ENCODE results near the gene OCRL. TPM values are rescaled to one million over a fixed set of nuclear protein-coding genes. Genes with fewer than 3 reads are reported as not detected.

OCRL gene
- total and polyA plus RNA-seq, 2 experiments from 2014 or later = 3.9 to 16.5 TPM

DNA sequence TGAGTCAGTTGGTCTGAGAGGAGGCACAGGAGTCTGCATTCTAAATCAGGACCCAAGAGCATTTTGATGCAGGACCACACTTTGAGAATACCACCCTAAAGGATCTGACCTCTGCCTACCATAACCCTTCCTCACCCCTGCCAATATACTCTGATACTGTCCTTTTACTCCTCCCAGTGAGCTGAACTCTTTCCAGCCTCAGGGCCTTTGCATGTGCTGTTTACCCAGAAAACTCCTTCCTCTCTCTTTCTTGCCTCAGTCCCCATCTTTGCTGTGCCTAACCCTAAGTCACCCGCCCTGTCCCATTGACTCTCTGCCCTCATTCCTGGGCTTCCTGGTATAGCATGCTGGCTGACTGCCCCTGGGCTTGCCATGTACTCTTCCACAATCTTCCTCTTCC, 54.7 kb downstream of the OCRL start:
- H3K36me3 ChIP-seq (ENCODE audit: insufficient read depth) = no peaks in the 10 kb centered on the region
- Mint-ChIP-seq H3K4me1 (peaks cover 14% of the 10 kb centered on the region), H3K27me3 (ENCODE audit: insufficient read depth, low read depth, poor library complexity) (peaks cover 4% of the 10 kb centered on the region), H3K27ac (no peak overlapping the region), H3K4me3 (no peak overlapping the region), H3K9me3 (no peaks in the 10 kb centered on the region), H3K36me3 (ENCODE audit: low read depth) (peaks cover 18% of the 10 kb centered on the region)
- no peaks in the 10 kb centered on the region for H3K27me3 ChIP-seq (ENCODE audit: insufficient read depth)
- DNase-seq (ENCODE audit: low spot score) = no peak
- H3K4me1 ChIP-seq (ENCODE audit: insufficient read depth) = no peaks in the 10 kb centered on the region
- no peak for ATAC-seq
- H3F3A ChIP-seq (replicated peaks; ENCODE audit: low read depth) = no peaks in the 10 kb centered on the region
- no peak overlapping the region for H3K4me2 ChIP-seq
- TF ChIP-seq, protein P1, sequence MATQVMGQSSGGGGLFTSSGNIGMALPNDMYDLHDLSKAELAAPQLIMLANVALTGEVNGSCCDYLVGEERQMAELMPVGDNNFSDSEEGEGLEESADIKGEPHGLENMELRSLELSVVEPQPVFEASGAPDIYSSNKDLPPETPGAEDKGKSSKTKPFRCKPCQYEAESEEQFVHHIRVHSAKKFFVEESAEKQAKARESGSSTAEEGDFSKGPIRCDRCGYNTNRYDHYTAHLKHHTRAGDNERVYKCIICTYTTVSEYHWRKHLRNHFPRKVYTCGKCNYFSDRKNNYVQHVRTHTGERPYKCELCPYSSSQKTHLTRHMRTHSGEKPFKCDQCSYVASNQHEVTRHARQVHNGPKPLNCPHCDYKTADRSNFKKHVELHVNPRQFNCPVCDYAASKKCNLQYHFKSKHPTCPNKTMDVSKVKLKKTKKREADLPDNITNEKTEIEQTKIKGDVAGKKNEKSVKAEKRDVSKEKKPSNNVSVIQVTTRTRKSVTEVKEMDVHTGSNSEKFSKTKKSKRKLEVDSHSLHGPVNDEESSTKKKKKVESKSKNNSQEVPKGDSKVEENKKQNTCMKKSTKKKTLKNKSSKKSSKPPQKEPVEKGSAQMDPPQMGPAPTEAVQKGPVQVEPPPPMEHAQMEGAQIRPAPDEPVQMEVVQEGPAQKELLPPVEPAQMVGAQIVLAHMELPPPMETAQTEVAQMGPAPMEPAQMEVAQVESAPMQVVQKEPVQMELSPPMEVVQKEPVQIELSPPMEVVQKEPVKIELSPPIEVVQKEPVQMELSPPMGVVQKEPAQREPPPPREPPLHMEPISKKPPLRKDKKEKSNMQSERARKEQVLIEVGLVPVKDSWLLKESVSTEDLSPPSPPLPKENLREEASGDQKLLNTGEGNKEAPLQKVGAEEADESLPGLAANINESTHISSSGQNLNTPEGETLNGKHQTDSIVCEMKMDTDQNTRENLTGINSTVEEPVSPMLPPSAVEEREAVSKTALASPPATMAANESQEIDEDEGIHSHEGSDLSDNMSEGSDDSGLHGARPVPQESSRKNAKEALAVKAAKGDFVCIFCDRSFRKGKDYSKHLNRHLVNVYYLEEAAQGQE (IDR thresholded peaks at IDR 0.05; ENCODE audit: unreplicated experiment) = no peak
- TF ChIP-seq STAT1 (IDR thresholded peaks at IDR 0.05; ENCODE audit: unreplicated experiment) = no peak
- no peak for TF ChIP-seq POLR2AphosphoS5 (IDR thresholded peaks at IDR 0.05; ENCODE audit: low read depth)
- TF ChIP-seq EZH2phosphoT487 (IDR thresholded peaks at IDR 0.05; ENCODE audit: unreplicated experiment) = no peak
- no peak for TF ChIP-seq ZNF331 (CRISPR knock-in tag; IDR thresholded peaks at IDR 0.05; ENCODE audit: low read depth)
- TF ChIP-seq CREB1 (CRISPR knock-in tag; IDR thresholded peaks at IDR 0.05; ENCODE audit: low read depth) = no peak
- no peak for TF ChIP-seq JUNB (IDR thresholded peaks at IDR 0.05; ENCODE audit: unreplicated experiment)
- no peak for TF ChIP-seq ZNF114 (CRISPR knock-in tag; IDR thresholded peaks at IDR 0.05)
- TF ChIP-seq, protein P2, sequence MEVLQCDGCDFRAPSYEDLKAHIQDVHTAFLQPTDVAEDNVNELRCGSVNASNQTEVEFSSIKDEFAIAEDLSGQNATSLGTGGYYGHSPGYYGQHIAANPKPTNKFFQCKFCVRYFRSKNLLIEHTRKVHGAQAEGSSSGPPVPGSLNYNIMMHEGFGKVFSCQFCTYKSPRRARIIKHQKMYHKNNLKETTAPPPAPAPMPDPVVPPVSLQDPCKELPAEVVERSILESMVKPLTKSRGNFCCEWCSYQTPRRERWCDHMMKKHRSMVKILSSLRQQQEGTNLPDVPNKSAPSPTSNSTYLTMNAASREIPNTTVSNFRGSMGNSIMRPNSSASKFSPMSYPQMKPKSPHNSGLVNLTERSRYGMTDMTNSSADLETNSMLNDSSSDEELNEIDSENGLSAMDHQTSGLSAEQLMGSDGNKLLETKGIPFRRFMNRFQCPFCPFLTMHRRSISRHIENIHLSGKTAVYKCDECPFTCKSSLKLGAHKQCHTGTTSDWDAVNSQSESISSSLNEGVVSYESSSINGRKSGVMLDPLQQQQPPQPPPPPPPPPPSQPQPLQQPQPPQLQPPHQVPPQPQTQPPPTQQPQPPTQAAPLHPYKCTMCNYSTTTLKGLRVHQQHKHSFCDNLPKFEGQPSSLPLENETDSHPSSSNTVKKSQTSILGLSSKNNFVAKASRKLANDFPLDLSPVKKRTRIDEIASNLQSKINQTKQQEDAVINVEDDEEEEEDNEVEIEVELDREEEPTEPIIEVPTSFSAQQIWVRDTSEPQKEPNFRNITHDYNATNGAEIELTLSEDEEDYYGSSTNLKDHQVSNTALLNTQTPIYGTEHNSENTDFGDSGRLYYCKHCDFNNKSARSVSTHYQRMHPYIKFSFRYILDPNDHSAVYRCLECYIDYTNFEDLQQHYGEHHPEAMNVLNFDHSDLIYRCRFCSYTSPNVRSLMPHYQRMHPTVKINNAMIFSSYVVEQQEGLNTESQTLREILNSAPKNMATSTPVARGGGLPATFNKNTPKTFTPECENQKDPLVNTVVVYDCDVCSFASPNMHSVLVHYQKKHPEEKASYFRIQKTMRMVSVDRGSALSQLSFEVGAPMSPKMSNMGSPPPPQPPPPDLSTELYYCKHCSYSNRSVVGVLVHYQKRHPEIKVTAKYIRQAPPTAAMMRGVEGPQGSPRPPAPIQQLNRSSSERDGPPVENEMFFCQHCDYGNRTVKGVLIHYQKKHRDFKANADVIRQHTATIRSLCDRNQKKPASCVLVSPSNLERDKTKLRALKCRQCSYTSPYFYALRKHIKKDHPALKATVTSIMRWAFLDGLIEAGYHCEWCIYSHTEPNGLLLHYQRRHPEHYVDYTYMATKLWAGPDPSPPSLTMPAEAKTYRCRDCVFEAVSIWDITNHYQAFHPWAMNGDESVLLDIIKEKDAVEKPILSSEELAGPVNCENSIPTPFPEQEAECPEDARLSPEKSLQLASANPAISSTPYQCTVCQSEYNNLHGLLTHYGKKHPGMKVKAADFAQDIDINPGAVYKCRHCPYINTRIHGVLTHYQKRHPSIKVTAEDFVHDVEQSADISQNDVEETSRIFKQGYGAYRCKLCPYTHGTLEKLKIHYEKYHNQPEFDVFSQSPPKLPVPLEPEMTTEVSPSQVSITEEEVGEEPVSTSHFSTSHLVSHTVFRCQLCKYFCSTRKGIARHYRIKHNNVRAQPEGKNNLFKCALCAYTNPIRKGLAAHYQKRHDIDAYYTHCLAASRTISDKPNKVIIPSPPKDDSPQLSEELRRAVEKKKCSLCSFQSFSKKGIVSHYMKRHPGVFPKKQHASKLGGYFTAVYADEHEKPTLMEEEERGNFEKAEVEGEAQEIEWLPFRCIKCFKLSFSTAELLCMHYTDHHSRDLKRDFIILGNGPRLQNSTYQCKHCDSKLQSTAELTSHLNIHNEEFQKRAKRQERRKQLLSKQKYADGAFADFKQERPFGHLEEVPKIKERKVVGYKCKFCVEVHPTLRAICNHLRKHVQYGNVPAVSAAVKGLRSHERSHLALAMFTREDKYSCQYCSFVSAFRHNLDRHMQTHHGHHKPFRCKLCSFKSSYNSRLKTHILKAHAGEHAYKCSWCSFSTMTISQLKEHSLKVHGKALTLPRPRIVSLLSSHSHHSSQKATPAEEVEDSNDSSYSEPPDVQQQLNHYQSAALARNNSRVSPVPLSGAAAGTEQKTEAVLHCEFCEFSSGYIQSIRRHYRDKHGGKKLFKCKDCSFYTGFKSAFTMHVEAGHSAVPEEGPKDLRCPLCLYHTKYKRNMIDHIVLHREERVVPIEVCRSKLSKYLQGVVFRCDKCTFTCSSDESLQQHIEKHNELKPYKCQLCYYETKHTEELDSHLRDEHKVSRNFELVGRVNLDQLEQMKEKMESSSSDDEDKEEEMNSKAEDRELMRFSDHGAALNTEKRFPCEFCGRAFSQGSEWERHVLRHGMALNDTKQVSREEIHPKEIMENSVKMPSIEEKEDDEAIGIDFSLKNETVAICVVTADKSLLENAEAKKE (CRISPR knock-in tag; IDR thresholded peaks at IDR 0.05) = no peak
- no peak for TF ChIP-seq NANOG (IDR thresholded peaks at IDR 0.05; ENCODE audit: borderline replicate concordance)
- H3K9me2 ChIP-seq (ENCODE audit: insufficient read depth) = no peaks in the 10 kb centered on the region
- H4K20me1 ChIP-seq (replicated peaks; ENCODE audit: insufficient read depth) = no peaks in the 10 kb centered on the region
- H2AFZ ChIP-seq = no peak overlapping the region
- no peak overlapping the region for H3K4me3 ChIP-seq
- H3K79me2 ChIP-seq (replicated peaks; ENCODE audit: insufficient read depth) = no peaks in the 10 kb centered on the region
- H3K27ac ChIP-seq (ENCODE audit: low read depth) = no peak overlapping the region
